Stimulated activated naive CD8-positive, alpha-beta T cell treated with anti-CD3 and anti-CD28 coated beads, Interleukin-15, Interleukin-2, amounts not matched to agents 100 ng/mL and 50 ng/mL, for 24 hours (primary cell): ENCODE measurements around the gene STOX1.
"Not testable (repeated sequence)": the region's sequence is repeated elsewhere in the genome, so short reads cannot be mapped to it uniquely, and the experiment has no call there.

Experiments
- H3K27ac Mint-ChIP-seq: one replicate; pipeline ENCODE4 v1.8.0; 2021; ENCODE audit warnings: mild to moderate bottlenecking, mixed read lengths
- H3K27me3 Mint-ChIP-seq: one replicate; pipeline ENCODE4 v1.8.0; 2021; ENCODE audit warnings: mixed read lengths
- H3K36me3 Mint-ChIP-seq: one replicate; pipeline ENCODE4 v1.8.0; 2021; ENCODE audit warnings: low read depth, mixed read lengths
- H3K4me1 Mint-ChIP-seq: one replicate; pipeline ENCODE4 v1.8.0; 2021; ENCODE audit warnings: low read depth, mixed read lengths
- H3K4me3 Mint-ChIP-seq: one replicate; pipeline ENCODE4 v1.8.0; 2021; ENCODE audit warnings: mild to moderate bottlenecking, mixed read lengths
- H3K9me3 Mint-ChIP-seq: one replicate; pipeline ENCODE4 v1.8.0; 2021; ENCODE audit warnings: mixed read lengths

Gene STOX1

DNA sequence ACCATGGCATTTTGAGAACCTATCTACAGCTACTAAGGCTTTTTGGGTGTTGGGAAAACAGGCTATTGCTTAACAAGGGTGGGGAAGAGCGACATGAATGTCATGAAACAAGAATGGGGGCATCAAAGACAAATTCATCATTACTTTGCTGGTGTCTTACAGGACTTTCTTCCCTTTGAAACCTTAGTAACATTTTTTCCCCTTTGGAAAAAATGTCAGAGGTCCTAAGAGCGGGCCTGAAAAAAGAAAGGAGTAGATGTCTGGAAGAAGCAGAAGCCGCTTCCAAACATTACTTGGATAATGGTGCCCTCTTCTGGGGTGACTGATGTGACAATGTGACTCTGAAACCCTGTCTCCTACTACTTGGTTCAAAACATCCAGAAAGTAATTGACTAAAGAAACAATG lies 70.0 kb downstream of the STOX1 start:
- Mint-ChIP-seq H3K27ac (no peak overlapping the region), H3K4me1 (peaks cover 18% of the 10 kb centered on the region), H3K27me3 (no peaks in the 10 kb centered on the region), H3K36me3 (peaks cover 6% of the 10 kb centered on the region), H3K4me3 (no peak overlapping the region), H3K9me3 (no peaks in the 10 kb centered on the region)

DNA sequence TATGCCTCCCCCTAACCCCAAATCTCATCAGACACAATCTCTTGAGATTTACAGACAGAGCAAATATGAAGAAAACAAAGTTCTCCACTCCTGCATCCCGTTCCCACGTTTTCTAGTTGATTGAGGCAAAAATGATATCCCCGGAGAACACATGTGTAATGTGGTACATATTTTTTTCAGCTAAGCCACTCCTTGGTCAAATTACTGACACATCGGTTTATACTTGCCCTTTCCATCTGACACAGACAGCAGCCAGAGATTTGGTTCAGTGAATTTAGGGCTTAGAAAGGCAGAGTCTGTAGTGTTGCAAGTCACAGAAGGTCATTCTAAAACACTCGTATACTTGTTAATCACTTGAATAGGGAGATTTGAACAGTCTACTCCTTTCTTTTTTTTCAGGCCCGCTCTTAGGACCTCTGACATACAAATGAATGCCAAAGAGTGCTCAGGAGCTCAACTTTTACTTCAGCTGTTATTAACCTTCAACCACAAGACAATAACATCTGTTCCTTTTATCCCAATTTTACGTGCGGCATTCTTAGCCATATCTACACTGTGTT lies 71.9 kb downstream of the STOX1 start:
- Mint-ChIP-seq H3K27me3 (no peaks in the 10 kb centered on the region), H3K4me3 (no peak overlapping the region), H3K9me3 (no peaks in the 10 kb centered on the region), H3K4me1 (peaks cover 34% of the 10 kb centered on the region), H3K27ac (peak overlapping the region; percentile 99), H3K36me3 (peaks cover 16% of the 10 kb centered on the region)

DNA sequence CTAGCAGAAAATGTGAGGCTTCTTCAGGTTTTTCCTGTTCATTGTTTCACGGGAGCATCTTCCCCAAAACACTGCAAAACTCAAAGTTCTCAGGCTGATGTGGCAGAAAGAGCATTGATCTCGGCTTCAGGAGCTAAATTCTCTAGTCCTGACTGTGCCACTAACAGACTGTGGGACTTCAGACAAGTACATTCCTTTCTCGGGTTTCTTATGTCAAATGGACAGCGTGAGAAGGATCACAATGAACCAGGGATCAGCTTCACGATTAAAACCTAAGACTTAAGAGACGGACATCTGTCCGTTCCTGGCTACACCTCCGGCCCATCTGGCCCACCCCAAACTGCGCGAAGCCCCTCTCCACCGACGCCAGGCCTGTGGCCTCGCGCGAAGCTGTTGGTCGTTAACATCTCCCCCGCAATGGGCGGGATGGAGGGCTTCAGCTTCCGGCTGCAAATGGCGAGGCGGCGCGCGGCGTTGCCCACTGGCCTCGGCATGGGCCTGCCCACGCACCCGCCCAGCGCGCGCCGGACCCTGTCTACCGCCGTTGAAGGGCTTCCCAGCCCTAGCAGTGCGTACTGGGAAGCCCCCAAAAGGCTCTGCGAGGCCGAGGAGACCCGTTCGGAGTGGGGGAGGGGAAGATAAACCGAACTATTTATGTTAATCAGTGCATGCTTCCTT lies 73.2 kb downstream of the STOX1 start:
- Mint-ChIP-seq H3K4me3 (peak overlapping the region; percentile 98), H3K9me3 (no peaks in the 10 kb centered on the region), H3K27ac (peak overlapping the region; percentile 99), H3K4me1 (peaks cover 44% of the 10 kb centered on the region), H3K36me3 (peaks cover 27% of the 10 kb centered on the region), H3K27me3 (no peaks in the 10 kb centered on the region)

- H3K9me3 Mint-ChIP-seq = no peaks in the 10 kb centered on the region
- H3K36me3 Mint-ChIP-seq = peaks cover 29% of the 10 kb centered on the region
- peak within 1 kb of the TSS; percentile 98 for H3K4me3 Mint-ChIP-seq
- H3K27me3 Mint-ChIP-seq = no peaks in the 10 kb centered on the region
- peak within 1 kb of the TSS; percentile 99 for H3K27ac Mint-ChIP-seq
- peaks cover 49% of the 10 kb centered on the region for H3K4me1 Mint-ChIP-seq
Observed at GRCh38 chr10:68901105-68901927, 74.0 kb downstream of the STOX1 start, which contains the start of gene DDX50. Gene DDX50 (plus strand): TSS chr10:68901315. CDS start chr10:68901385, 70 bp downstream.

- Mint-ChIP-seq H3K4me1 (peaks cover 57% of the 10 kb centered on the region), H3K9me3 (no peaks in the 10 kb centered on the region), H3K27ac (peak overlapping the region; percentile 56), H3K36me3 (peaks cover 39% of the 10 kb centered on the region), H3K27me3 (no peaks in the 10 kb centered on the region), H3K4me3 (peak overlapping the region; percentile 98)
Observed at GRCh38 chr10:68902382-68902781, 75.1 kb downstream of the STOX1 start.

DNA sequence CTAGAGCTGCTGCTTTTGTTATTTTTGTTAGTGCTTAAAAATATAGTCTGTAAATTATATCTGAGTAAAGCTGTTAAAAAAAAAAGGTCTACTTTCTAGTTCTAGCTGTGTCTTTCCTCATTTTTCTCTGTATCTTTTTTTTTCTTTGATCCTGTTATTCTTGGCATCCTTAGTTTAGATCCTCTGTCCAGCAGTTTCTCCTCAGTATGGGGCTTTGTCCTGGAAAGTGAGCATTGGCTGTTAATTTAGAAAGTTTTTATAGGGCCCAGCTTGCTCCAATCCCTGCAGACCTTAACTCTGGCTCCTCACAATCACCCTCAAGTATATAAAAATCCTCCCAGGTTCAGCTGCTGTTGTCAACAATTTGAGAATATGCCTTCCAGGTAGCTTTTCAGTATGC lies 97.3 kb downstream of the STOX1 start:
- no peaks in the 10 kb centered on the region for H3K27me3 Mint-ChIP-seq
- peaks cover 7% of the 10 kb centered on the region for H3K4me1 Mint-ChIP-seq
- peaks cover 44% of the 10 kb centered on the region for H3K36me3 Mint-ChIP-seq
- H3K4me3 Mint-ChIP-seq = no peak overlapping the region
- H3K9me3 Mint-ChIP-seq = no peaks in the 10 kb centered on the region
- peak overlapping the region; percentile 56 for H3K27ac Mint-ChIP-seq

GRCh38 chr10:68925489-68925888 lies 98.2 kb downstream of the STOX1 start:
- H3K4me3 Mint-ChIP-seq = no peak overlapping the region
- no peaks in the 10 kb centered on the region for H3K27me3 Mint-ChIP-seq
- H3K27ac Mint-ChIP-seq = no peak overlapping the region
- peaks cover 43% of the 10 kb centered on the region for H3K36me3 Mint-ChIP-seq
- H3K9me3 Mint-ChIP-seq = no peaks in the 10 kb centered on the region
- H3K4me1 Mint-ChIP-seq = peaks cover 7% of the 10 kb centered on the region

- not testable (repeated sequence) for H3K4me3 Mint-ChIP-seq, H3K9me3 Mint-ChIP-seq, H3K4me1 Mint-ChIP-seq, H3K27me3 Mint-ChIP-seq, H3K27ac Mint-ChIP-seq
- peaks cover 54% of the 10 kb centered on the region for H3K36me3 Mint-ChIP-seq
Observed at GRCh38 chr10:68929157-68929556, 101.8 kb downstream of the STOX1 start.

DNA sequence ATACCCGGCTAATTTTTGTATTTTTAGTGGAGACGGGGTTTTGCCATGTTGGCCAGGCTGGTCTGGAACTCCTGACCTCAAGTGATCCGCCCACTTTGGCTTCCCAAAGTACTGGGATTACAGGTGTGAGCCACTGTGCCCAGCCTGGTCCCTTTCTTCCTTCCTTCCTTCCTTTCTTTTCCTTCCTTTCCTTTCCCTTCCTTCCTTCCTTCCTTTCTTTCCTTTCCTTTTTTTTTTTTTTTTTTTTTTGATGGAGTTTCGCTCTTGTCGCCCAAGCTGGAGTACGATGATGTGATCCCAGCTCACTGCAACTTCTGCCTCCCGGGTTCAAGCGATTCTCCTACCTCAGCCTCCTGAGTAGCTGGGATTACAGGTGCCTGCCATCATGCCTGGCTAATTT lies 102.6 kb downstream of the STOX1 start:
- H3K9me3 Mint-ChIP-seq, H3K4me1 Mint-ChIP-seq, H3K4me3 Mint-ChIP-seq, H3K27me3 Mint-ChIP-seq, H3K27ac Mint-ChIP-seq: not testable (repeated sequence)
- peaks cover 54% of the 10 kb centered on the region for H3K36me3 Mint-ChIP-seq

- H3K27me3 Mint-ChIP-seq, H3K9me3 Mint-ChIP-seq, H3K4me3 Mint-ChIP-seq, H3K27ac Mint-ChIP-seq: not testable (repeated sequence)
- Mint-ChIP-seq H3K36me3 (peaks cover 71% of the 10 kb centered on the region), H3K4me1 (peaks cover 13% of the 10 kb centered on the region)
Observed at GRCh38 chr10:68932860-68933259, 105.5 kb downstream of the STOX1 start.

GRCh38 chr10:68934994-68935393 lies 107.7 kb downstream of the STOX1 start:
- Mint-ChIP-seq H3K4me1 (peaks cover 13% of the 10 kb centered on the region), H3K27me3 (no peaks in the 10 kb centered on the region), H3K9me3 (no peaks in the 10 kb centered on the region), H3K4me3 (no peak overlapping the region), H3K27ac (no peak overlapping the region), H3K36me3 (peaks cover 75% of the 10 kb centered on the region)

GRCh38 chr10:68938117-68938516 lies 110.8 kb downstream of the STOX1 start:
- H3K9me3 Mint-ChIP-seq = no peaks in the 10 kb centered on the region
- H3K27me3 Mint-ChIP-seq = no peaks in the 10 kb centered on the region
- no peak overlapping the region for H3K4me3 Mint-ChIP-seq
- peaks cover 60% of the 10 kb centered on the region for H3K36me3 Mint-ChIP-seq
- peaks cover 13% of the 10 kb centered on the region for H3K4me1 Mint-ChIP-seq
- H3K27ac Mint-ChIP-seq = no peak overlapping the region

DNA sequence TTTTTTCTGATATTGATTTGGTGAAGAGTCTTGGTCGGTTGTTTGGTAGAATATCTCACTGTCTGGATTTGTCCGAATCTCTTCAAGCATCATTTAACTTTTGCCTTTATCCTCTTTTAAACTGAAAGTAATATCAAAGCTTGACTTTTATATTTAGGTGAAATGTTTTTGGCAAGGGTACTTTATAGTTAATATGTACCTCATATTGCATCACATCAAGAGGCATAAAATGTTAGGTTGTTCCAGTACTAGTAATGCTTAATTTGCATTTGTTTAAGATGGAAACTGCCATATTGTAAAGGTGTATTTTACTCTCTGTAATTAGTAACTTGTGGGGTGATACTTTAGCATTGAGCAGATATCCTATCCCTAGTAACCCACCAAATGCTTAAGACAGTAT lies 111.6 kb downstream of the STOX1 start:
- H3K27ac Mint-ChIP-seq = peak overlapping the region; percentile 49
- no peaks in the 10 kb centered on the region for H3K9me3 Mint-ChIP-seq
- H3K4me1 Mint-ChIP-seq = peaks cover 13% of the 10 kb centered on the region
- H3K36me3 Mint-ChIP-seq = peaks cover 61% of the 10 kb centered on the region
- no peak overlapping the region for H3K4me3 Mint-ChIP-seq
- no peaks in the 10 kb centered on the region for H3K27me3 Mint-ChIP-seq

- H3K4me3 Mint-ChIP-seq, H3K9me3 Mint-ChIP-seq, H3K27me3 Mint-ChIP-seq, H3K27ac Mint-ChIP-seq, H3K4me1 Mint-ChIP-seq: not testable (repeated sequence)
- H3K36me3 Mint-ChIP-seq = peaks cover 51% of the 10 kb centered on the region
Observed at GRCh38 chr10:68940917-68941316, 113.6 kb downstream of the STOX1 start.
